K562 treated with DMSO at 1 percent for 4 hours (cell line): Measurements from ENCODE around the gene SHOX. TPM values are rescaled to one million over a fixed set of nuclear protein-coding genes. Genes with fewer than 3 reads are reported as not detected.

Source experiments
- total RNA-seq: library from RNA; unstranded; fragments of 300-600 nt; gene quantifications from 2 replicates; pipeline ENCODE4 v1.2.3, GENCODE V29; 2022; ENCODE audit not compliant: insufficient read depth

SHOX gene
- not detected in 2 replicates for total RNA-seq

GRCh38 chrX:630612-631496 is at the start of gene SHOX:
SHOX (plus strand) TSS chrX:630791; CDS start chrX:630898, 107 bp downstream.

Other genes with a start within 250 kb of the SHOX start
- 15.0 and 16.6 TPM in 2 replicates for gene PPP2R3B, start 243.9 kb upstream of the SHOX start, total RNA-seq